SK-N-MC (cell line): ENCODE results near the gene ELFN2.

ENCODE experiments used
- DNase-seq: peaks from one replicate; pipeline ENCODE4 v3.0.0-alpha.2; 2011; ENCODE audit warnings: low read depth, low spot score
- H3K27ac ChIP-seq: fragments of 200-600 bp; sonication (generic); 2 replicates; pipeline ENCODE4 v1.5.1; 2016; ENCODE audit warnings: mixed run types
- H3K36me3 ChIP-seq: fragments of 200-600 bp; sonication (generic); 2 replicates; pipeline ENCODE4 v1.6.1; 2017; ENCODE audit warnings: antibody characterized with exemption, low read length, mixed read lengths; ENCODE audit not compliant: insufficient read depth
- H3K4me3 ChIP-seq: fragments of 200-600 bp; sonication (generic); 2 replicates; pipeline ENCODE4 v1.5.1; 2016
- H3K9ac ChIP-seq: fragments of 200-600 bp; sonication (generic); 2 replicates; pipeline ENCODE4 v1.8.0; 2017; ENCODE audit warnings: mixed run types, mixed read lengths; ENCODE audit not compliant: insufficient read length
- H3K9me3 ChIP-seq: fragments of 200-600 bp; sonication (generic); 2 replicates; pipeline ENCODE4 v1.6.1; 2017; ENCODE audit warnings: low read depth, mild to moderate bottlenecking, antibody characterized with exemption, low read length, moderate library complexity, mixed read lengths
- EZH2 ChIP-seq: fragments of 200-600 bp; sonication (generic); IDR thresholded peaks from one replicate; pipeline ENCODE4 v1.6.1; 2017; ENCODE audit warnings: antibody characterized with exemption
- FOXP2 ChIP-seq: optimal IDR thresholded peaks from 2 replicates; pipeline ENCODE3; 2011; ENCODE audit warnings: mild to moderate bottlenecking, moderate library complexity; ENCODE audit not compliant: insufficient read depth; ENCODE audit errors: extremely low read length, control extremely low read depth
- POLR2AphosphoS5 ChIP-seq: IDR thresholded peaks from 2 replicates; pipeline ENCODE4 v1.6.1; 2012; ENCODE audit warnings: mild to moderate bottlenecking, low read depth, low read length, borderline replicate concordance

Gene ELFN2

GRCh38 chr22:37349043-37349814 is 78.0 kb downstream of the ELFN2 start:
- TF ChIP-seq FOXP2 = no peak
- TF ChIP-seq POLR2AphosphoS5 = no peak
- no peak for TF ChIP-seq EZH2
- Histone ChIP-seq H3K36me3 (no peaks in the 10 kb centered on the region), H3K4me3 (no peak overlapping the region), H3K27ac (no peak overlapping the region), H3K9ac (no peak overlapping the region), H3K9me3 (no peaks in the 10 kb centered on the region)
- no peak for DNase-seq

DNA sequence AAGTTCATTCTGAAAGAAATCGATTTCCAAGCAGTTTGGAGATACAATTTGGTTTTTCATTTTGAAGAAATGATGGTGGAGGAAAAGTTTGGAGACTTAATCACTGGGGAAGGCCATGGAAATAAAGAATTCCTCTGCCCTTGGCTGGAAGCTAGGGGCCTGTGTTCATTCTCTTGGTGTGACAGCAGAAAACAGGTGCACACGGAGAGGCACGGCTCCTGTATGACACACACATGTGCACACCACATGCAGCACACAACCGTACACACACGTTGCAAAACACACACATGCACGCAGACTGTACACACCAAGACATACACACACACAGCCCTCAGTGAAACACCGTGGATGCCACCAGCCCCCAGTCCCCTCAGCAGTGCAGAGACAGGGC is 80.8 kb downstream of the ELFN2 start:
- Histone ChIP-seq H3K9ac (no peak overlapping the region), H3K4me3 (no peak overlapping the region), H3K9me3 (no peaks in the 10 kb centered on the region), H3K27ac (no peak overlapping the region), H3K36me3 (no peaks in the 10 kb centered on the region)
- TF ChIP-seq FOXP2 = no peak
- TF ChIP-seq EZH2 = no peak
- no peak for TF ChIP-seq POLR2AphosphoS5
- no peak for DNase-seq

GRCh38 chr22:37345863-37346504 is 81.3 kb downstream of the ELFN2 start:
- Histone ChIP-seq H3K36me3 (no peaks in the 10 kb centered on the region), H3K27ac (no peak overlapping the region), H3K9me3 (no peaks in the 10 kb centered on the region), H3K4me3 (no peak overlapping the region), H3K9ac (no peak overlapping the region)
- no peak for DNase-seq
- TF ChIP-seq FOXP2 (no peak), POLR2AphosphoS5 (no peak), EZH2 (no peak)

GRCh38 chr22:37344735-37345449 is 82.4 kb downstream of the ELFN2 start:
- no peak for DNase-seq
- Histone ChIP-seq H3K9me3 (no peaks in the 10 kb centered on the region), H3K36me3 (no peaks in the 10 kb centered on the region), H3K9ac (no peak overlapping the region), H3K27ac (no peak overlapping the region), H3K4me3 (no peak overlapping the region)
- no peak for TF ChIP-seq EZH2
- no peak for TF ChIP-seq POLR2AphosphoS5
- no peak for TF ChIP-seq FOXP2

DNA sequence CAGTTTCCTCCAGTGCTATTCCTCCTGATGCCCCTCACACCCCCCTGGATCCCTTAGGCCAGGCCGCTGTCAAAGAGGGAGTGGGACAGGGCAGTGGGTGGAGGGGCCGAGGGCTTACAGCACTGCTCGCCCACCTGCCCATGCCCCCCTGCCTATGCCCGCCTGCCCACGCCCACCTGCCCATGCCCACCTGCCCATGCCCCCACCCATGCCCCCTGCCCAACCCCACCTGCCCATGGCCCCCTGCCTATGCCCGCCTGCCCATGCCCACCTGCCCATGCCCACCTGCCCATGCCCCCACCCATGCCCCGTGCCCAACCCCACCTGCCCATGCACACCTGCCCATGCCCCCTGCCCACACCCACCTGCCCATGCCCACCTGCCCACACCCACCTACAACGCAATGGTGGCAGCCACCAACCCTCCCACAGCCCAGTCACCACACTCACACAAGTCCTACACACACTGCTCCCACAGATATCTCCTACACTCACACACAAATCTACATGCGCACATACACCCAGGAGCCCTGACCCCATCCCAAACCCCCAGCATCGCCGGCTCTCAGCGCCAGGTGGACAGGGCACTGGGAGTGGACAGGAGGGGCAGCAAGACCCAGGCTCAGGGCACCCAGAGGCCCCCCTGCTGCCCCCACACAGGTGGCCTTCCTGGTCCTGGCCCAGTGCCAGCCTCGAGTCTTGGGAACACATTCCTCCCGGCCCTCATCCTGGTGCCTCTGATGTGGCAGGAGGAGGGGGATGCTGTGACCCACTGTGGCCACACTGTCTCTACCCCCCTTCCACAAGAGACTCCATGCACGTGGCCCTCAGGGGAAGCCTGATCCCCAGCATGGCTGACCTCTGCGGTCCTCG is 83.2 kb downstream of the ELFN2 start:
- no peak for TF ChIP-seq EZH2
- H3K9ac ChIP-seq = no peak overlapping the region
- no peaks in the 10 kb centered on the region for H3K36me3 ChIP-seq
- DNase-seq = no peak
- H3K9me3 ChIP-seq = no peaks in the 10 kb centered on the region
- no peak overlapping the region for H3K4me3 ChIP-seq
- H3K27ac ChIP-seq = no peak overlapping the region

DNA sequence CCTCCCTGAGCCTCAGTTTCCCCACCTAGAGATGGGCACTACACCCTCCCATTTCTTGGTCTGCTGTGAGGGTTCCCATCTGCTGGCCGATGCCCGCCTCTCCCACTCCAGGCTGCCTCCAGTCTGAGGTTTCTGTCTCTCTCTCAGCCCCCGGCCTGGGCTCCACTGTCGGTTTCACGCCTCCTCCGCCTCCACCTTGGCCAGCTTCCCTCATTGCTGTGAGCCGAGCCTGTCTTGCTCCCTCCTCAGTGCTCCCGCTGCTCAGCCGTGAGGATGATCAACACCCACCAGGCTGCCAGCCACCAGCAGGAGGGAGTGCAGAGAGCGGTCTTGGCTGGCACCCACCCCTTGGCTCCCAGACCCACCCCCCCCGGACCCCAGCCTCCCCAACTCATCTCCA is 83.9 kb downstream of the ELFN2 start:
- TF ChIP-seq POLR2AphosphoS5 (no peak), FOXP2 (no peak), EZH2 (no peak)
- Histone ChIP-seq H3K4me3 (no peak overlapping the region), H3K9me3 (no peaks in the 10 kb centered on the region), H3K9ac (no peak overlapping the region), H3K27ac (no peak overlapping the region), H3K36me3 (no peaks in the 10 kb centered on the region)
- DNase-seq = no peak

DNA sequence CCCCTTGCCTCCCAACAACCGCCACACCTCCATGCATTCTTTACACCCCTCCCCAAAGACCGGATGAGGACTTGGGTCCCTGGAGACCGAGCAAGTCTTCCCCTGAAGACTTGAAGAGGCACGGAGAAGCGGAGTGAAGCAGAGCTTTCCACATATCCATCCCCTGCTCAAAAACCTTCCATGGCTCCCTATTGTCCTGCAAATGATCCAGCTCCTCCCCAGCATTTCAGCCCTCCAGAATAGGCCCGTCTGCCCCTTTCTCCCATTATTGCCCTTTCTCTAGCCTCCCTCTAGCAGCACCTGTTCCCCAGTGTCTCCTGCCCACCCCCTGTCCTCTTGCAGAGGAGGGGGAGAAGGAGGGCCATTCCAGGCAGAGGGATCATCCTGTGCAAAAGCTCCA is 85.2 kb downstream of the ELFN2 start:
- H3K27ac ChIP-seq = no peak overlapping the region
- no peak for DNase-seq
- no peak overlapping the region for H3K9ac ChIP-seq
- H3K4me3 ChIP-seq = no peak overlapping the region
- TF ChIP-seq FOXP2 (no peak), POLR2AphosphoS5 (no peak), EZH2 (no peak)
- H3K36me3 ChIP-seq = no peaks in the 10 kb centered on the region
- no peaks in the 10 kb centered on the region for H3K9me3 ChIP-seq
